Activated CD4-positive, alpha-beta T cell treated with anti-CD3 and anti-CD28 coated beads for 24 hours (primary cell): ENCODE measurements around the gene REV1.
"Not testable (repeated sequence)": the region's sequence is repeated elsewhere in the genome, so short reads cannot be mapped to it uniquely, and the experiment has no call there.

Experiments
- DNase-seq, 2 donors: peaks; one replicate each; pipeline ENCODE4 v3.0.0-alpha.2; 2020; ENCODE audit warnings: low read depth in 2 of 2

REV1 gene

GRCh38 chr2:99485824-99486223 lies 4.0 kb downstream of the REV1 start:
- DNase-seq = no peak

- DNase-seq = no peak
Observed at GRCh38 chr2:99485411-99485810, 4.4 kb downstream of the REV1 start.

DNA sequence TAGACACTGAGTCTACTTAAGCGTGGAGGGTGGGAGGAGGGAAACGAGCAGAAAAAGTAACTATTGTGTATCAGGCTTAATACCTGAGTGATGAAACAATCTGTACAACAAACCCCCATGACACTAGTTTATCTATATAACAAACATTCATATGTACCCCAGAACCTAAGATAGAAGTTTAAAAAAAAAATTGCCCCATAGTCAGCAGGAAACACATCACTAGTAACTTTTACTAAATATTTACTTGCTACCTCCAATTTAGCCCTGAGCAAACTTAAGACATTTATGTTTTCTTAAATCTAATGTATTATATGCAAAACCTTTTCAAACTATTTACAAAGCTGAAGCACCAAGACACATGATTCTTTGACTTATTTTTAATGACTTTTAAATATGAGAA lies 5.6 kb downstream of the REV1 start:
- no peak for DNase-seq

DNA sequence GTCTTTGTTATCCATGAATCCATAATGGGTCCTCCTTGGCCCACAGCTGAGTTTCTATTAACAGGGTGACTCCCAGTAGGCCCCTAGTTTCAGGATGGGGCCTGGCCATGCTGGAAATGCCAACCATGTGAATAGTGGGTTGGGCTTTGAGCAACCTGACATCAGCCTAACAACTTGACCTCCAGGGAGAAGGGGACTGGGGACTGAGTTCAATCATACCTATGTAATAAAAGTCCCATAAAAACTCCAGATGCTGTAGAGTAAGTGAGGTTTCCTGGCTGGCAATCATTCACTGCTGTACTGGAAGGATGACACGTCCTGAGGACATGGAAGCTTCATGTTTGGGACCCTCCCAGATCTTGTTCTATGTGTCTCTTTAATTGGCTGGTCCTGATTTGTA lies 7.9 kb downstream of the REV1 start:
- DNase-seq = no peak

DNA sequence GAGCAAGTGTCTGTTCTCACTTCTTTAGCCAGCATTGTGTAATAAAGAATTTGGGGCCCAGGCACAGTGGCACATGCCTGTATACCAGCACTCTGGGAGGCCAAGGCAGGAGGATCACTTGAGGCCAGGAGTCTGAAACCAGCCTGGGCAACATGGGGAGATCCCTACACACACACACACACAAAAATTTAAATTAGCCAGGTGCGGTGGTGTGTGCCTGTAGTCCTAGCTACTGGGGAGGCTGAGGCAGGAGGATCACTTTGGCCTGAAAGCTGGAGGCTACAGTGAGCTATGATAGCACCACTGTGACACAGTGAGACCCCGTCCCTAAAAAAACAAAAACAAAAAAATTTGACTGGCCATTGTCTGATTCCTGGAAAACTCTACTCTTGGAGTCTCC lies 8.3 kb downstream of the REV1 start:
- no peak for DNase-seq

DNA sequence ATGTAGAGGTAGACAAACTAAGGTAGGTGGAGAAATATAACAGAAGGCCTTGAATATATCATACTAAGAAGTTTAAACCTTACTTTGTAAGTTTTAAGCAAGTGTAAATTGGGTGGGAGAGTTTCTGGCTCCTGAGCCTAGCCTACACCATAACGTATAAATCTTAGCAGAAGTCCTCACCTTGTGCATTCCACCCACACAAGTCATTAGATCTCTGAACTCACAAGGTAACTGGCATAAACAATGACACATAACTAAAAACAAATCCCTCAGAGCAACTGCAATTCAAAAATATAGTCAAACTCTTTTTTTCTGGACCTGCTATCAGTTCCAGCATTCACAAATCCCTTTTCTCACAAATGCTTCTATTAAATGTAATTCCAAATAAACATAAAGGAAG lies 9.4 kb downstream of the REV1 start:
- no peak for DNase-seq

DNA sequence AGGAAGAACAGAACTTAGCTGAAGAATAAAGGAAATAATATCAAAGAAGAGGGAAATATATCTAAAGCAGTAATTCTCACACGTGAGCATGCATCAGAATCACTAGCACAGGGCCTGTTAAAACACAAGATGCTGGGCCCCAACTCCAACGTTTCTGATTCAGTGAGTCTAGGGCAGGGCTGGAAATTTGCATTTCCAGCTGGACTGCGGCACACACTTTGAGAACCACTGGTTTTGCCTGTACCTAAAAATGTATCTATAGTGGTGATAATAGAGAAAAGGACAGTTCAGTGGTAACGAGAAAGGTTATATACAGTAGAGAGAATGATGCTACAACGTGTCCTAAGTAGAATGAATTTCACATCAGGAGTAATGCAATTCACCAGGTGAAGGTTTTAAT lies 11.2 kb downstream of the REV1 start:
- DNase-seq = no peak

DNA sequence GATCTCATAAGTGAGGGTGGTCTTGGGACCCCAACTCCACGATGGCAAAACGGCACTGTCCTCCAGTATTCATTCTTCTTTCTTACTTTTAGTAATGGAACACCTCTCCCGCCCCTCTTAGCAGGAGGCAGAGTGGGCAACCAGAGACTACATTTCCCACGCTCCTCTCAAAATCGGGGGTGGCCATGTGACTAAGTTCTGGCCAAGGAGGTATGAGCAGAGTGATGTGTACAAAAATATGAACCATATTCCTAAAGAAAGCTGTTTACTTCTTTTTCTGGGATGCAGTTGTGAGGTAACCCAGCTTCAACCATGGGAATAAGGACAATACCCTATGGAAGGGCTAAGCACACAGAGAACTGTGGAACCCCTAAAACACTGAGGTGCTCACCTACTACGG lies 12.8 kb downstream of the REV1 start:
- no peak for DNase-seq

DNA sequence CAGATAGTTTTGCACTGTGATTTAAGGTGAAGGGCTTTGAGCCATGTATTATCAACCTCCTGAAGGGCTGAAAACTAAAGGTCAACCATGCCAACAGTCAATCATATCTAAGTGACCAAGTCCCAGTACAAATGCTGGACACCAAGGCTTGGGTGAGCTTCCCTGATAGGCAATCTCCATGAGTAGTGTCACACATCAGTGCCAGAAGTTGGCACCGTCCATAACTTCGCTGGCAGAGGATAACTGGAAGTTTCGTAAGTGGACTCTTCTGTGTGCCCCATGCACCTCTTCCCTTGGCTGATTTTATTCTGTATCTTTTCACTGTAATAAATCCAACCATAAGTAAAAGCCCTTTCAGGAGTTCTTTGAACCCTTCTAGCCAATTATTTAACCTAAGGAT lies 13.2 kb downstream of the REV1 start:
- DNase-seq = no peak

GRCh38 chr2:99475095-99475494 lies 14.7 kb downstream of the REV1 start:
- not testable (repeated sequence) for DNase-seq

DNA sequence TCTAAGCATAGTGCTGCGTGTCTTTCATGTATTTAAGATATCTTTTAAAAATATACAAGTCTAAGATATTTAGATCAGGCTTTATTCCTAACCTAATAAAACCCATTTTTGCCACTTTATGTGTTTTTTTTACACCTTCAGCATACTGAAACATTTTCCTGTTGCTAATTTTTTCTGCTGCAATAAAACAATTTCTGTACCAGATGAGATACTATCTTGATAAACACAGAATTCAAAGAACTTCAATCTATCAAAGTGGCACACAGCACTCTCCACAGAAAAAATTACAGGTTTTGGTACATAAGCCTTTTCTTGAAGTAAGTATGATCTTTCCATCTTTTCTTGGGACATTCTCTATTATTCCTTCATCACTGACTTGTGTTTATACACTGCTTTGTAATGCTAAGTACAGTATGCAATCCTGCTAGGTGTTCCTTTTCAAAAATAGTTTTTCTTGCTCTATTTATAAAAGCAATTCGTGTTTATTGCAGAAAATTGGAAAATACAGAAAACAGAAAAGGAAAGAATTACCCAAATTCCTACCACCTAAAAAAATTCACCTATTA lies 16.2 kb downstream of the REV1 start:
- DNase-seq = no peak

DNA sequence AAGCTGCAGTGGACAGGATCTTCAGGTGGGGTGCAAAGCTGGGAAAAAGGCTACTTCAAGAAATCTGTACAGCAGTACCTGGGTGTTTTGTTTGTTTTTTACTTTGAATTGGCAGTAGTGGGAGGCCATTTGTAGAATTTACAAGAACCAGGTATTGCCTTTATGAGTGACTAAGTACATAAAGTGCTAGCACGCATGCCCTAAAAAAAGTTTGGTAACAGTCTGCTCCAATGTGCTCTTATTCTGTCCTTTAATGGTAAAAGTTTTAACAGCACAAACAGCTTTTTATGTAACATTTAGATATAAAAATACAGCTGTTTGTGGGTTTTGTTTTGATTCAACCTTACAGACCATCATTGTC lies 17.2 kb downstream of the REV1 start:
- DNase-seq = no peak

DNA sequence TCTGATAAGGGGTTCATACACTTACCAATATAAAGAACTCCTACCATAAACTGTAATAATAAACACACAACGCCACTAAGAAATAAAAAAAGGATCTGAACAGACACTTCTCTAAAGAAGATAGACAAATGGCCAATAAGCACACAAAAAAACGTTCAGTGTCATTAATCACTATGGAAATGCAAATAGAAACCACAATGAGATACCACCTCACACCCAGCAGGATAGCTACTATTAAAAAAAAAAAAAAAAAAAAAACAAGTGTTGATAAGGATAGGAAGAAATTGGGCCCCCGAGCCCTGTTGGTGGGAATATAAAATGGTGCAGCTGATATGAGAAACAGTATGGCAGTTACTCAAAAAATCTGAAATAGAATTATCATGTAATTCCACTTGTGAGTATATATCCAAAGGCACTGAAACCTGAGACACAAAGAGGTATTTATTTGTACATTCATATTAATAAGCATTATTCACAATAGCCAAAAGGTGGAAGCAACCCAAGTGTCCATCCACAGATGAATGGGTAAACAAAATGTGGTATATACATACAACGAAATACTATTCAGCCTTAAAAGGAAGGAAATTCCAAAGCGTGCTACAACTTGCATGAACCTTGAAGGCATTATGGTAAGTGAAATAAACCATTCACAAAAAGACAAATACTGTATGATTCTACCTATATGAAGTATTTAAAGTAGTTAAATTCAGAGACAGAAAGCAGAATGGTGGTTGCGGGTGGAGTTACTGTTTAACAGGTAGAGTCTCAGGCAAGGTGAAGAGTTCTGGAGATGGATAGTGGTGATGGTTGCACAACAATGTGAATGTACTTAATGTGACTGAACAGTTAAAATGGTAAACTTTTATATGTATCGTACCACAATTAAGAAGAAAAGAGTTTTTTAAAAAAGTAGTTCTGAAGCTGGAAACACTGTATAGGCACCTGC lies 17.9 kb downstream of the REV1 start:
- DNase-seq = no peak

GRCh38 chr2:99470957-99471356 lies 18.9 kb downstream of the REV1 start:
- no peak for DNase-seq

DNA sequence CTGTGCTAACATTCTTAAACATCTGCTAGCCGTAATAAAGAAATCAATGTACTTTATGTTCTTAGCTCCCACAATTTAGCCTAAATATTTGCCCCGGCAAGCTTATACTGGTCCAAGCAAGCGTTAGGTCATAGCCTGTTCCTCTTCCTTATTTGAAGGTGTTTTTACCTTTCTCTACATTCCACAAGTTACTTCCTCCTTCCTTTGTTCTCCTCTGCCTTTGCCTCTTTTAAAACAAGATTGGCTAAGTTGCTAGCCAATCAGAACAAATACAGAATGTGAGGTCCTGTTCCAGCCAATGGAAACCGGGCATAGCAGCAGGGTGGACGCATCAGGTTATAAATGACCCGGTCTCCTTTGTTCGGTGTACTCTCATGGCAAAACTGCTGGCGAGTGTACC lies 19.4 kb downstream of the REV1 start:
- not testable (repeated sequence) for DNase-seq

- no peak for DNase-seq
Observed at GRCh38 chr2:99469394-99469793, 20.4 kb downstream of the REV1 start.

DNA sequence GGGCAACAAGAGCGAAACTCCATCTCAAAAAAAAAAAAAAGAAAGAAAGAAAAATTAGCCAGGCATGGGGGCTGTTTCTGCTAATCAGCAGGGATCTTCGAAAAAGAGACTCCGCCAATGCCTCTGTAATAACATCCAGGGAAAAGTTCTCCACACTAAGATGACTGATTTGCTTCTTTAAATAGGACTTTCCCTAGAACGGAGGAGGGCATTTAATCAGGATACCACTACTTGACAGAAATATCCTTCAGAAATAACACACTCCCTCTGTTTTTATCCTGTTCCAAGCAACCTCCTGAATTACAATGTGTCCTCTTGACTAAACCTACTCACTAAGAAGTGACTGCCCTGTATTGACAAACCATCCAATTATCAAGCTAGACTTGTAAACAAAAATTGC lies 21.7 kb downstream of the REV1 start:
- DNase-seq = no peak

GRCh38 chr2:99467390-99467789 lies 22.4 kb downstream of the REV1 start:
- DNase-seq = no peak

- DNase-seq = no peak
Observed at GRCh38 chr2:99461828-99462483, 27.9 kb downstream of the REV1 start.

- no peak for DNase-seq
Observed at GRCh38 chr2:99458529-99458928, 31.3 kb downstream of the REV1 start.

GRCh38 chr2:99451686-99452085 lies 38.1 kb downstream of the REV1 start:
- DNase-seq = no peak

- no peak for DNase-seq
Observed at GRCh38 chr2:99451280-99451679, 38.5 kb downstream of the REV1 start.

DNA sequence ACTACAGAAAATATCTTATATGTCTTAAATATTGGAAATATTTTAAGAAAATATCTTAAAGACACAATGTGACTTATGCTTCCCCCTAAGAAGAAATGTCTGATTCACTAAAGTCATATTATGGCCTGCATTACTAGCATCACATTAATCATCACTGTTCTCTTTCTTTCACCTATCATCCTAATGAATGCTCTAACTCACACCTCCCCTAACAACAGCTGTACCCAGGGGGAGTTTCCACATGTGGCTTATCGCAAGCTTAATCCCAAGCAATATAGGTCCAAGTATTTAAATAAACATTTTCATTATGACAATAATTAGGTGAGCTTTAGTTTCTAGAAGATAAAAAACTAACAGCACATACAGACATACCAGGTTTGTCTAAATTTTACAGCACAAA lies 39.6 kb downstream of the REV1 start:
- DNase-seq = no peak
